Liver (tissue), 9 donors: ENCODE data around the gene CFAP300. TPM values are rescaled to one million over a fixed set of nuclear protein-coding genes. Genes with fewer than 3 reads are reported as not detected.

ENCODE experiments used
- DNase-seq: peaks from one replicate; pipeline ENCODE4 v3.0.0-alpha.2; 2017; ENCODE audit warnings: low spot score
- H3K27ac ChIP-seq, 2 donors: one replicate each; pipeline ENCODE4 v1.7.0; 2013; ENCODE audit warnings: inconsistent platforms in 2 of 2, low read length in 2 of 2, control low read depth in 1 of 2, low read depth in 1 of 2, mild to moderate bottlenecking in 1 of 2
- H3K27me3 ChIP-seq, 4 donors: one replicate each; pipeline versions ENCODE4 v1.6.1 to v1.7.0; 2013; ENCODE audit warnings: low read length in 3 of 4, inconsistent platforms in 1 of 4, mild to moderate bottlenecking in 1 of 4, moderate library complexity in 1 of 4; ENCODE audit not compliant: control insufficient read depth in 4 of 4, insufficient read depth in 4 of 4
- H3K36me3 ChIP-seq, 4 donors: one replicate each; pipeline versions ENCODE4 v1.6.1 to v1.7.0; 2013; ENCODE audit warnings: low read length in 3 of 4, mild to moderate bottlenecking in 3 of 4, low read depth in 1 of 4, moderate library complexity in 1 of 4; ENCODE audit not compliant: control insufficient read depth in 4 of 4, insufficient read depth in 3 of 4
- H3K4me1 ChIP-seq, 4 donors: one replicate each; pipeline versions ENCODE4 v1.6.1 to v1.7.0; 2013; ENCODE audit warnings: low read length in 3 of 4, mild to moderate bottlenecking in 3 of 4, moderate library complexity in 1 of 4; ENCODE audit not compliant: control insufficient read depth in 4 of 4, insufficient read depth in 4 of 4
- H3K4me3 ChIP-seq, 3 donors: one replicate each; pipeline versions ENCODE4 v1.6.1 to v1.7.0; 2013; ENCODE audit warnings: low read length in 3 of 3, control low read depth in 1 of 3, low read depth in 1 of 3, mild to moderate bottlenecking in 1 of 3
- H3K9ac ChIP-seq, 2 donors: one replicate each; pipeline ENCODE4 v1.7.0; 2013; ENCODE audit warnings: low read length in 2 of 2, mild to moderate bottlenecking in 2 of 2, moderate library complexity in 2 of 2, control low read depth in 1 of 2, low read depth in 1 of 2
- H3K9me3 ChIP-seq, 4 donors: one replicate each; pipeline versions ENCODE4 v1.6.1 to v1.7.0; 2013; ENCODE audit warnings: low read length in 3 of 4; ENCODE audit not compliant: control insufficient read depth in 4 of 4
- ATF3 ChIP-seq: IDR thresholded peaks from 2 replicates; pipeline ENCODE4 v1.6.1; 2016; ENCODE audit warnings: antibody characterized with exemption
- CTCF ChIP-seq: fragments of 150-350 bp; IDR thresholded peaks from 2 replicates; pipeline ENCODE4 v1.5.1; 2017; ENCODE audit warnings: improper control_type of control experiment, low read depth, low read length; ENCODE audit not compliant: missing input control
- EGR1 ChIP-seq, 2 donors: IDR thresholded peaks; 2 replicates each; pipeline ENCODE4 v1.6.1; 2016 to 2018; ENCODE audit warnings: antibody characterized with exemption in 2 of 2, low read depth in 2 of 2
- FOXA2 ChIP-seq: IDR thresholded peaks from 2 replicates; pipeline ENCODE4 v1.6.1; 2016; ENCODE audit warnings: antibody characterized with exemption
- GABPA ChIP-seq, 2 donors: IDR thresholded peaks in 1 of 2; conservative IDR thresholded peaks in 1 of 2; 2 replicates each; pipeline ENCODE4 v1.6.1; 2016; ENCODE audit warnings: antibody characterized with exemption in 2 of 2, mild to moderate bottlenecking in 1 of 2, moderate library complexity in 1 of 2
- HNF4A ChIP-seq, 2 donors: conservative IDR thresholded peaks; 2 replicates each; pipeline ENCODE4 v1.6.1; 2016; ENCODE audit warnings: antibody characterized with exemption in 2 of 2, mild to moderate bottlenecking in 2 of 2
- JUND ChIP-seq, 2 donors: IDR thresholded peaks; 2 replicates each; pipeline ENCODE4 v1.6.1; 2016; ENCODE audit warnings: antibody characterized with exemption in 2 of 2
- NR2F2 ChIP-seq: IDR thresholded peaks from 2 replicates; pipeline ENCODE4 v1.6.1; 2016; ENCODE audit warnings: antibody characterized with exemption
- RAD21 ChIP-seq, 2 donors: IDR thresholded peaks; 2 replicates each; pipeline ENCODE4 v1.6.1; 2016; ENCODE audit warnings: antibody characterized with exemption in 2 of 2, mild to moderate bottlenecking in 2 of 2
- REST ChIP-seq: IDR thresholded peaks from 2 replicates; pipeline ENCODE4 v1.6.1; 2016; ENCODE audit warnings: antibody characterized with exemption, mild to moderate bottlenecking
- RXRA ChIP-seq, 2 donors: IDR thresholded peaks; 2 replicates each; pipeline ENCODE4 v1.6.1; 2017 to 2018; ENCODE audit warnings: antibody characterized with exemption in 2 of 2, mild to moderate bottlenecking in 1 of 2
- SP1 ChIP-seq: IDR thresholded peaks from 2 replicates; pipeline ENCODE4 v1.6.1; 2018; ENCODE audit warnings: antibody characterized with exemption, mild to moderate bottlenecking
- TAF1 ChIP-seq: conservative IDR thresholded peaks from 2 replicates; pipeline ENCODE4 v1.6.1; 2016; ENCODE audit warnings: antibody characterized with exemption, mild to moderate bottlenecking
- ZBTB33 ChIP-seq: IDR thresholded peaks from 2 replicates; pipeline ENCODE4 v1.6.1; 2016; ENCODE audit warnings: antibody characterized with exemption
- WGBS: extraction: QIAGEN DNeasy Blood & Tissue Kit; methylation state at CpG from one replicate; pipeline ENCODE4 v1.1.7; 2013; 5-methylcytosine and 5-hydroxymethylcytosine counted together
- polyA plus RNA-seq, 2 donors: library from polyadenylated mRNA; stranded (reverse) in 1 of 2; unstranded in 1 of 2; fragments of 200-250 nt in 1 of 2; fragments of >200 nt in 1 of 2; fragmentation: Nextera tagmentation in 1 of 2; extraction: Ambion mirVana in 1 of 2; gene quantifications; one replicate each; pipeline versions ENCODE4 v1.2.1 to v1.2.3, GENCODE V29; 2013 to 2015
- total RNA-seq, 2 donors: library from RNA; depleted of rRNA; stranded (reverse); fragments of >200 nt; gene quantifications; one replicate each; pipeline ENCODE4 v1.2.3, GENCODE V29; 2014
- donor health status: healthy.
- donor health status: healthy.
- donor health status: healthy.
- donor health status: healthy.
- donor health status: healthy.

The CFAP300 gene
- total and polyA plus RNA-seq, 4 donors = 0.09 to 0.22 TPM; not detected in 2

GRCh38 chr11:102007567-102008437, 39.4 kb upstream of the CFAP300 start:
- Histone ChIP-seq H3K27me3 (peaks cover 0 to 2% (median 0%) of the 10 kb centered on the region in 4 donors), H3K4me1 (peaks cover 0 to 10% (median 8%) of the 10 kb centered on the region in 4 donors), H3K4me3 (no peak overlapping the region), H3K9ac (no peak overlapping the region), H3K27ac (no peak overlapping the region), H3K36me3 (no peaks in the 10 kb centered on the region), H3K9me3 (no peaks in the 10 kb centered on the region)
- WGBS = 24% methylated on average over 4 of the region's 4 CpGs
- no peak for TF ChIP-seq ATF3
- no peak for TF ChIP-seq RXRA (IDR thresholded peaks at IDR 0.05)
- no peak for TF ChIP-seq REST
- TF ChIP-seq RAD21 (IDR thresholded peaks at IDR 0.05) = peak; percentile 84 to 85
- peak; percentile 51 for TF ChIP-seq CTCF
- no peak for TF ChIP-seq EGR1 (IDR thresholded peaks at IDR 0.05; ENCODE audit: low read depth in 2 of 2)
- peak; percentile 5 for TF ChIP-seq SP1
- TF ChIP-seq TAF1 = no peak
- no peak for DNase-seq

GRCh38 chr11:102010776-102011494, 36.3 kb upstream of the CFAP300 start:
- Histone ChIP-seq H3K4me3 (no peak overlapping the region), H3K36me3 (no peaks in the 10 kb centered on the region), H3K27ac (no peak overlapping the region), H3K9ac (no peak overlapping the region), H3K27me3 (peaks cover 0 to 2% (median 0%) of the 10 kb centered on the region in 4 donors), H3K9me3 (no peaks in the 10 kb centered on the region), H3K4me1 (peaks cover 0 to 10% (median 8%) of the 10 kb centered on the region in 4 donors)
- 51% methylated on average over 12 of the region's 12 CpGs for WGBS
- TF ChIP-seq GABPA (IDR thresholded peaks at IDR 0.05 in 1 of 2, conservative IDR thresholded peaks at IDR 0.05 in 1 of 2) = no peak
- no peak for TF ChIP-seq ATF3
- no peak for TF ChIP-seq FOXA2
- no peak for TF ChIP-seq HNF4A (conservative IDR thresholded peaks at IDR 0.05)
- no peak for TF ChIP-seq NR2F2
- TF ChIP-seq CTCF = no peak
- TF ChIP-seq JUND (IDR thresholded peaks at IDR 0.05) = no peak
- no peak for TF ChIP-seq ZBTB33
- TF ChIP-seq TAF1 = no peak
- no peak for TF ChIP-seq EGR1 (IDR thresholded peaks at IDR 0.05; ENCODE audit: low read depth in 2 of 2)
- DNase-seq = no peak
